Smooth muscle cell (in vitro differentiated cells): ENCODE results near the gene THRSP. TPM values are rescaled to one million over a fixed set of nuclear protein-coding genes. Genes with fewer than 3 reads are reported as not detected.
"Not testable (repeated sequence)": the region's sequence is repeated elsewhere in the genome, so short reads cannot be mapped to it uniquely, and the experiment has no call there.

Experiments
- DNase-seq: peaks from one replicate; lab custom pipeline; 2025; ENCODE audit not compliant: unreplicated experiment; lab: John Stamatoyannopoulos, UW
- H2AFZ ChIP-seq: fragments of 200-600 bp; sonication (generic); 2 replicates; pipeline ENCODE4 v1.6.0; 2016; ENCODE audit warnings: antibody characterized with exemption, low read depth, mild to moderate bottlenecking
- H3F3A ChIP-seq: fragments of 200-600 bp; sonication (generic); 2 replicates; pipeline ENCODE4 v1.6.0; 2017; ENCODE audit warnings: antibody characterized with exemption, low read depth
- H3K27ac ChIP-seq: fragments of 200-600 bp; sonication (generic); 2 replicates; pipeline ENCODE4 v1.5.1; 2016; ENCODE audit warnings: low read depth, mild to moderate bottlenecking
- H3K27me3 ChIP-seq: fragments of 200-600 bp; sonication (generic); 2 replicates; pipeline ENCODE4 v1.6.1; 2016; ENCODE audit warnings: low read depth, mild to moderate bottlenecking
- H3K36me3 ChIP-seq: fragments of 200-600 bp; sonication (generic); 2 replicates; pipeline ENCODE4 v1.5.1; 2016; ENCODE audit warnings: low read depth
- H3K4me1 ChIP-seq: fragments of 200-600 bp; sonication (generic); 2 replicates; pipeline ENCODE4 v1.5.1; 2016; ENCODE audit warnings: low read depth
- H3K4me2 ChIP-seq: fragments of 200-600 bp; sonication (generic); 2 replicates; pipeline ENCODE4 v1.6.0; 2016; ENCODE audit warnings: mild to moderate bottlenecking
- H3K4me3 ChIP-seq: fragments of 200-600 bp; sonication (generic); 2 replicates; pipeline ENCODE4 v1.5.1; 2016; ENCODE audit warnings: mild to moderate bottlenecking
- H3K79me2 ChIP-seq: fragments of 200-600 bp; sonication (generic); 2 replicates; pipeline ENCODE4 v1.6.0; 2016; ENCODE audit warnings: low read depth, mild to moderate bottlenecking
- H3K9ac ChIP-seq: fragments of 200-600 bp; sonication (generic); 2 replicates; pipeline ENCODE4 v1.6.0; 2016; ENCODE audit warnings: low read depth
- H3K9me3 ChIP-seq: fragments of 200-600 bp; sonication (generic); replicated peaks from 2 replicates; pipeline ENCODE4 v1.5.1; 2016; ENCODE audit warnings: low read depth
- H4K20me1 ChIP-seq: fragments of 200-600 bp; sonication (generic); 2 replicates; pipeline ENCODE4 v1.6.0; 2016; ENCODE audit warnings: low read depth
- CTCF ChIP-seq: fragments of 200-600 bp; sonication (generic); IDR thresholded peaks from 2 replicates; pipeline ENCODE4 v1.5.1; 2017; ENCODE audit warnings: borderline replicate concordance, mild to moderate bottlenecking, antibody characterized with exemption; ENCODE audit not compliant: insufficient read depth, poor library complexity, severe bottlenecking
- WGBS: methylation state at CpG from one replicate; pipeline ENCODE4 v1.1.7; 2016; ENCODE audit warnings: low lambda C conversion rate; 5-methylcytosine and 5-hydroxymethylcytosine counted together
- polyA plus RNA-seq: library from polyadenylated mRNA; unstranded; fragments of >200 nt; fragmentation: Nextera tagmentation; extraction: Ambion mirVana; gene quantifications from 2 replicates; pipeline ENCODE4 v1.2.1, GENCODE V29; 2016
- total RNA-seq: library from RNA; depleted of rRNA; stranded (reverse); fragments of >200 nt; gene quantifications from 2 replicates; pipeline ENCODE4 v1.2.3, GENCODE V29; 2014

The THRSP gene
- total and polyA plus RNA-seq, 2 experiments from 2014 or later = not detected

- Histone ChIP-seq H3K4me1 (peaks cover 5% of the 10 kb centered on the region), H3F3A (no peaks in the 10 kb centered on the region), H3K9me3 (no peaks in the 10 kb centered on the region), H2AFZ (peak overlapping the region; percentile 69), H3K9ac (peak overlapping the region; percentile 46), H3K4me3 (peak overlapping the region; percentile 53), H3K4me2 (peak overlapping the region; percentile 89), H3K36me3 (no peaks in the 10 kb centered on the region), H4K20me1 (no peaks in the 10 kb centered on the region), H3K27ac (no peak overlapping the region), H3K27me3 (no peaks in the 10 kb centered on the region), H3K79me2 (no peaks in the 10 kb centered on the region)
- 84% methylated on average over 7 of the region's 7 CpGs for WGBS
- TF ChIP-seq CTCF = no peak
- DNase-seq = no peak
These were observed 40.2 kb upstream of the THRSP start for GRCh38 chr11:78023426-78023825.

- Histone ChIP-seq H3K36me3 (no peaks in the 10 kb centered on the region), H4K20me1 (no peaks in the 10 kb centered on the region), H2AFZ (no peak overlapping the region), H3K79me2 (no peaks in the 10 kb centered on the region), H3K27ac (no peak overlapping the region), H3K9ac (no peak overlapping the region), H3K4me2 (no peak overlapping the region), H3K9me3 (no peaks in the 10 kb centered on the region), H3F3A (no peaks in the 10 kb centered on the region), H3K4me3 (no peak overlapping the region), H3K27me3 (no peaks in the 10 kb centered on the region), H3K4me1 (peaks cover 5% of the 10 kb centered on the region)
- TF ChIP-seq CTCF = no peak
- no peak for DNase-seq
These were observed 38.3 kb upstream of the THRSP start for GRCh38 chr11:78025378-78025777.

- Histone ChIP-seq H3K4me3 (no peak overlapping the region), H2AFZ (no peak overlapping the region), H3K27ac (no peak overlapping the region), H3K27me3 (no peaks in the 10 kb centered on the region), H3K4me1 (peaks cover 5% of the 10 kb centered on the region), H3F3A (no peaks in the 10 kb centered on the region), H3K36me3 (no peaks in the 10 kb centered on the region), H4K20me1 (no peaks in the 10 kb centered on the region), H3K9ac (no peak overlapping the region), H3K9me3 (no peaks in the 10 kb centered on the region), H3K79me2 (no peaks in the 10 kb centered on the region), H3K4me2 (no peak overlapping the region)
- no peak for TF ChIP-seq CTCF
- WGBS = 95% methylated on average over 2 of the region's 2 CpGs
- no peak for DNase-seq
These were observed 35.9 kb upstream of the THRSP start for GRCh38 chr11:78027759-78028158.

GRCh38 chr11:78028423-78028822, 35.2 kb upstream of the THRSP start:
- H3K4me3 ChIP-seq, H3K79me2 ChIP-seq, H3K4me1 ChIP-seq, H3K9me3 ChIP-seq, H3K27me3 ChIP-seq, H3K36me3 ChIP-seq, H3K4me2 ChIP-seq, H4K20me1 ChIP-seq, H2AFZ ChIP-seq, H3K9ac ChIP-seq, H3K27ac ChIP-seq, H3F3A ChIP-seq, DNase-seq: not testable (repeated sequence)
- WGBS = 67% methylated on average over 9 of the region's 9 CpGs
